Endothelial cell of umbilical vein (primary cell): ENCODE results near the gene DNAJB1.

ENCODE experiments used
- EZH2 ChIP-seq: IDR thresholded peaks from 2 replicates; pipeline ENCODE4 v1.6.1; 2012; ENCODE audit warnings: borderline replicate concordance, low read depth, mild to moderate bottlenecking, moderate library complexity, low read length, inconsistent platforms; ENCODE audit not compliant: severe bottlenecking
- FOS ChIP-seq: IDR thresholded peaks from 2 replicates; pipeline ENCODE4 v1.6.1; 2011; ENCODE audit warnings: mild to moderate bottlenecking, low read length, moderate library complexity, borderline replicate concordance; ENCODE audit not compliant: insufficient read depth
- GATA2 ChIP-seq: IDR thresholded peaks from 2 replicates; pipeline ENCODE4 v1.7.0; 2011; ENCODE audit warnings: low read depth, mild to moderate bottlenecking, moderate library complexity, mixed read lengths, low read length; ENCODE audit not compliant: insufficient read length, insufficient read depth
- MYC ChIP-seq: IDR thresholded peaks from one replicate; pipeline ENCODE4 v1.6.1; 2011; ENCODE audit warnings: mild to moderate bottlenecking, low read depth, low read length
- POLR2A ChIP-seq: IDR thresholded peaks from 2 replicates; pipeline ENCODE4 v1.6.1; 2012; ENCODE audit warnings: low read depth, mild to moderate bottlenecking, control low read depth, low read length
- POLR2AphosphoS5 ChIP-seq: IDR thresholded peaks from 2 replicates; pipeline ENCODE4 v1.6.1; 2012; ENCODE audit warnings: low read depth, mild to moderate bottlenecking, control low read depth, low read length, moderate library complexity; ENCODE audit not compliant: insufficient read depth
- TF ChIP-seq, protein P1 (sequence below): IDR thresholded peaks from 2 replicates; pipeline ENCODE4 v1.6.1; 2011; ENCODE audit not compliant: insufficient read depth, insufficient read length
- TF ChIP-seq, protein P2 (sequence below), 2 donors: IDR thresholded peaks; 1 replicate in 1 of 2; 2 replicates in 1 of 2; pipeline ENCODE4 v1.5.1; 2011; ENCODE audit warnings: low read length in 2 of 2, mild to moderate bottlenecking in 2 of 2, moderate library complexity in 2 of 2, control low read depth in 1 of 2, inconsistent platforms in 1 of 2, low read depth in 1 of 2; ENCODE audit not compliant: insufficient read depth in 1 of 2; ENCODE audit errors: extremely low read depth in 1 of 2

DNA sequence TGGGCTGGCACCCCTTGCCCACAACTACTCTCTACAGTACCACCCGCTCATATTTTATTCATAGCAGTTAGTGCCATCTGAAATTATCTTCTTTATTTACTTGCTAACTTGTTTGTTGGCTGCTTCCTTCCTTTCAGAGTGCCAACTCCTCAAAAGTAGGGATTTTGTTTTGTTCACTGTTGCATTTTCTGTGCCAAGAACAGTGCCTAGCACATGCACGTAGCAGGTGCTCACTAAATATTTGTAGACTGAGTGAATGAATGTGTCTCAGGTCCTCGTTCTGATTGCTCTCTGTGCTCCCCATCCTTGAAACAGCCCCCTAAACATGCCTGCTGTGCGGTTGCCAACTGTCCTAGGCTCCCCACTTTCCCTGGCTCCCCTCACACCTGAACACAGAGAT, 23.8 kb downstream of the DNAJB1 start:
- TF ChIP-seq, protein P1, sequence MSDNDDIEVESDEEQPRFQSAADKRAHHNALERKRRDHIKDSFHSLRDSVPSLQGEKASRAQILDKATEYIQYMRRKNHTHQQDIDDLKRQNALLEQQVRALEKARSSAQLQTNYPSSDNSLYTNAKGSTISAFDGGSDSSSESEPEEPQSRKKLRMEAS = no peak
- TF ChIP-seq, protein P2, sequence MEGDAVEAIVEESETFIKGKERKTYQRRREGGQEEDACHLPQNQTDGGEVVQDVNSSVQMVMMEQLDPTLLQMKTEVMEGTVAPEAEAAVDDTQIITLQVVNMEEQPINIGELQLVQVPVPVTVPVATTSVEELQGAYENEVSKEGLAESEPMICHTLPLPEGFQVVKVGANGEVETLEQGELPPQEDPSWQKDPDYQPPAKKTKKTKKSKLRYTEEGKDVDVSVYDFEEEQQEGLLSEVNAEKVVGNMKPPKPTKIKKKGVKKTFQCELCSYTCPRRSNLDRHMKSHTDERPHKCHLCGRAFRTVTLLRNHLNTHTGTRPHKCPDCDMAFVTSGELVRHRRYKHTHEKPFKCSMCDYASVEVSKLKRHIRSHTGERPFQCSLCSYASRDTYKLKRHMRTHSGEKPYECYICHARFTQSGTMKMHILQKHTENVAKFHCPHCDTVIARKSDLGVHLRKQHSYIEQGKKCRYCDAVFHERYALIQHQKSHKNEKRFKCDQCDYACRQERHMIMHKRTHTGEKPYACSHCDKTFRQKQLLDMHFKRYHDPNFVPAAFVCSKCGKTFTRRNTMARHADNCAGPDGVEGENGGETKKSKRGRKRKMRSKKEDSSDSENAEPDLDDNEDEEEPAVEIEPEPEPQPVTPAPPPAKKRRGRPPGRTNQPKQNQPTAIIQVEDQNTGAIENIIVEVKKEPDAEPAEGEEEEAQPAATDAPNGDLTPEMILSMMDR (IDR thresholded peaks at IDR 0.05; ENCODE audit: extremely low read depth in 1 of 2, insufficient read depth in 1 of 2, low read depth in 1 of 2, low read length in 2 of 2) = no peak
- TF ChIP-seq POLR2AphosphoS5 (no peak), MYC (no peak), EZH2 (no peak), POLR2A (no peak), GATA2 (no peak), FOS (no peak)
